Hepatocyte (in vitro differentiated cells): ENCODE measurements around the gene TM9SF1.

Experiments
- CTCF ChIP-seq: fragments of 200-600 bp; sonication (generic); IDR thresholded peaks from 2 replicates; pipeline ENCODE4 v1.5.1; 2016; ENCODE audit warnings: antibody characterized with exemption, mild to moderate bottlenecking; ENCODE audit not compliant: poor library complexity
- EZH2 ChIP-seq: fragments of 200-600 bp; sonication (generic); IDR thresholded peaks from 2 replicates; pipeline ENCODE4 v1.6.1; 2016; ENCODE audit warnings: antibody characterized with exemption, mild to moderate bottlenecking, borderline replicate concordance
- EZH2phosphoT487 ChIP-seq: fragments of 200-600 bp; sonication (generic); IDR thresholded peaks from one replicate; pipeline ENCODE4 v1.6.1; 2018; ENCODE audit warnings: antibody characterized with exemption, mild to moderate bottlenecking, low read depth, moderate library complexity; ENCODE audit not compliant: unreplicated experiment, severe bottlenecking

- TF ChIP-seq CTCF (no peak), EZH2 (no peak), EZH2phosphoT487 (no peak)
Observed at GRCh38 chr14:24238527-24239037, 43.3 kb upstream of the TM9SF1 start.
